ENCODE data around the gene FAM13B.

The FAM13B gene

GRCh38 chr5:137935190-137935589 lies 97.7 kb downstream of the FAM13B start:
- ChIA-PET CTCF (interaction anchor here (0.6 to 0.8 kb wide), 3 partner anchors 19 to 142 kb away, joined by 3 to 4 read pairs (median 3); no protein-coding TSS in a partner anchor), POLR2A (ENCODE audit: low non-redundant PET) (no interaction called here)
- DNase-seq (ENCODE audit: low spot score): no peak
- no peak for TF ChIP-seq CTCF (conservative IDR thresholded peaks at IDR 0.05; ENCODE audit: low read depth)
- no peak overlapping the region for H3K27ac ChIP-seq

DNA sequence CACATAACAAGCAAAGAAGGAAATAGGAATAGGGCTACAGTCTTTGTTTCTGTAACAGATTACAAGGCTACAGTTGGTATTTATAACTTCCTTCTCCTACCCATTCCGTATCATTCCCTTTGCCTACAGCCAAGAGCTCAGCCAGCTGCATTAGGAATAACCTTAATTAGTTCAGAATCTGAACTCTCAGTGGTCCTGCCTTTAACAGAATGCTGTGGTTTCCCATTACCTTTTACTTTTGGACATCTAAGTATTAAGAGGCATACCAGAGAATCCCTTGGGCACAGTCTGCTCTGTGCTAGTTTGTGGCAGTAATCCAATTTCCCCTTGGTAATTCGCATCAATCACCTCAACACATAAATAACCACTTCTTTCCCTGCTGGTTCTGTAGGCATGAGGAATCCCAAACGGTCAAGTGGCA lies 99.4 kb downstream of the FAM13B start:
- no peak overlapping the region for H3K27ac ChIP-seq
- ChIA-PET POLR2A (ENCODE audit: low non-redundant PET) (no interaction called here), CTCF (interaction anchor here (1.1 kb wide), 1 partner anchor 9 kb away, joined by 3 read pairs; no protein-coding TSS in a partner anchor)
- no peak for TF ChIP-seq CTCF (conservative IDR thresholded peaks at IDR 0.05; ENCODE audit: low read depth)
- no peak for DNase-seq (ENCODE audit: low spot score)

DNA sequence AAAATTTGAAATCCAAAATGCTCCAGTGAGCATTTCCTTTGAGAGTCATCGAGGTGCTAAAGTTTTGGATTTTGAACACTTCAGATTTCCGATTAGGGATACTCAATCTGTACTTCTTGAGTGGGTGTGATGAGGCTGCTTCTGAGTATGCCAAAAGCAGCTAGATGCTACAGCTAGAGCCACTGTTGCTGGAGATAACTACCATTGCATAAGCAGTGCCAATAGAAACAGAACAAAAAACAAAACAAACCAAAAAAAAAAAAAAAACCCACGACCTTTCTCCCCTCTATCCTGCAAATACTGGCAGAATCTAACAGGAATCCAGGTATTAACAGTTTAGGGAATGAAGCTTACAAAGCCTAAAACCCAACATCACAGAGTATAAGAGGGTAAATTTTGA lies 100.1 kb downstream of the FAM13B start:
- CTCF ChIA-PET: interaction anchor here (0.6 to 1.1 kb wide), 3 partner anchors 8 to 845 kb away, joined by 3 read pairs; no protein-coding TSS in a partner anchor
- TF ChIP-seq CTCF (conservative IDR thresholded peaks at IDR 0.05; ENCODE audit: low read depth): no peak
- no peak overlapping the region for H3K27ac ChIP-seq
- POLR2A ChIA-PET (ENCODE audit: low non-redundant PET): no interaction called here
- no peak for DNase-seq (ENCODE audit: low spot score)

GRCh38 chr5:137923856-137924255 lies 109.0 kb downstream of the FAM13B start:
- TF ChIP-seq CTCF (conservative IDR thresholded peaks at IDR 0.05; ENCODE audit: low read depth): no peak
- ChIA-PET CTCF (interaction anchor here (0.7 to 0.9 kb wide), 2 partner anchors 9 to 145 kb away, joined by 3 to 5 read pairs; no protein-coding TSS in a partner anchor), POLR2A (ENCODE audit: low non-redundant PET) (no interaction called here)
- no peak overlapping the region for H3K27ac ChIP-seq
- DNase-seq (ENCODE audit: low spot score): no peak

GRCh38 chr5:137921931-137922330 lies 110.9 kb downstream of the FAM13B start:
- H3K27ac ChIP-seq: no peak overlapping the region
- no peak for TF ChIP-seq CTCF (conservative IDR thresholded peaks at IDR 0.05; ENCODE audit: low read depth)
- no peak for DNase-seq (ENCODE audit: low spot score)
- ChIA-PET POLR2A (ENCODE audit: low non-redundant PET) (no interaction called here), CTCF (interaction anchor here (0.8 kb wide), 1 partner anchor 28 kb away, joined by 3 read pairs; no protein-coding TSS in a partner anchor)

DNA sequence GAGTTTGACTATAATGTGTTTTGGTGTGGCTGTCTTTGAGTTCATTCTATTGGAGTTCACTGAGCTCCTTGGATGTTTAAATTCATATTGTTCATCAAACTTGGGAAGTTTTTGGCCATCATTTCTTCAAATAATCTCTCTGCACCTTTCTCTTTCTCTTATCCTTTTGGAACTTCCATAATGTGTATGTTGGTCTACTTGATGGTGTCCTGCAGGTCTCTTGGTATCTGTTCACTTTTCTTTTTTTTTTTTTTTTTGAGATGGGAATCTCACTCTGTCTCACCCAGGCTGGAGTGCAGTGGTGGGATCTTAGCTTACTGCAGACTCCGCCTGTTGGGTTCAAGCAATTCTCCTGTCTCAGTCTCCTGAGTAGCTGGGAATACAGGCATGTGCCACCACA lies 116.0 kb downstream of the FAM13B start:
- H3K27ac ChIP-seq: no peak overlapping the region
- TF ChIP-seq CTCF (conservative IDR thresholded peaks at IDR 0.05; ENCODE audit: low read depth): no peak
- no peak for DNase-seq (ENCODE audit: low spot score)
- POLR2A ChIA-PET (ENCODE audit: low non-redundant PET): no interaction called here
- CTCF ChIA-PET: no interaction called here

All from RWPE1 (cell line).